PC-9 (cell line): ENCODE measurements around the gene GOLGA1. TPM values are rescaled to one million over a fixed set of nuclear protein-coding genes. Genes with fewer than 3 reads are reported as not detected.
A peak's percentile ranks its signal among the peaks of the same experiment; 100 is the strongest.

Experiments used
- BruUV-seq: library from RNA; stranded (reverse); fragments of 400-500 nt; replicated peaks from 2 replicates; lab custom pipeline; 2021; lab: Mats Ljungman, UMichigan
- CTCF ChIA-PET: fragments of 300-600 bp; sonication (Branson Sonifier 250); formaldehyde crosslinking; loops from one replicate; lab custom pipeline; 2022; ENCODE audit warnings: antibody characterized with exemption; lab: Charles Lee
- POLR2A ChIA-PET: fragments of 300-600 bp; sonication (Branson Sonifier 250); formaldehyde crosslinking; loops from one replicate; lab custom pipeline; 2022; ENCODE audit warnings: antibody characterized with exemption; ENCODE audit not compliant: unreplicated experiment; lab: Charles Lee
- DNase-seq, 2 experiments: peaks; one replicate each; pipeline versions ENCODE4 v3.0.0 to v3.0.0-alpha.2; 2015 to 2022; ENCODE audit warnings: mixed read lengths in 1 of 2
- H2AFZ ChIP-seq: fragments of 200-600 bp; sonication (generic); 2 replicates; pipeline ENCODE4 v1.8.1; 2017; ENCODE audit warnings: antibody characterized with exemption
- H3F3A ChIP-seq: fragments of 200-600 bp; sonication (generic); 2 replicates; pipeline ENCODE4 v1.8.1; 2017; ENCODE audit warnings: antibody characterized with exemption, mild to moderate bottlenecking, low read depth; ENCODE audit not compliant: insufficient read depth
- H3K27ac ChIP-seq: fragments of 200-600 bp; sonication (generic); 2 replicates; pipeline ENCODE4 v1.6.1; 2016; ENCODE audit warnings: mixed run types
- H3K27me3 ChIP-seq: fragments of 200-600 bp; sonication (generic); 2 replicates; pipeline ENCODE4 v1.6.1; 2016; ENCODE audit warnings: low read depth, mixed run types; ENCODE audit not compliant: insufficient read depth
- H3K36me3 ChIP-seq: fragments of 200-600 bp; sonication (generic); 2 replicates; pipeline ENCODE4 v1.6.1; 2016; ENCODE audit warnings: low read depth, mixed run types
- H3K4me1 ChIP-seq: fragments of 200-600 bp; sonication (generic); replicated peaks from 2 replicates; pipeline ENCODE4 v1.6.1; 2016; ENCODE audit warnings: mixed run types; ENCODE audit not compliant: insufficient read depth
- H3K4me2 ChIP-seq: fragments of 200-600 bp; sonication (generic); 2 replicates; pipeline ENCODE4 v1.6.1; 2017; ENCODE audit warnings: mixed run types
- H3K4me3 ChIP-seq: fragments of 200-600 bp; sonication (generic); 2 replicates; pipeline ENCODE4 v1.6.1; 2016; ENCODE audit warnings: mixed run types
- H3K79me2 ChIP-seq: fragments of 200-600 bp; sonication (generic); 2 replicates; pipeline ENCODE4 v1.6.1; 2017; ENCODE audit warnings: low read depth, mixed run types
- H3K9me2 ChIP-seq: fragments of 200-600 bp; sonication (generic); 2 replicates; pipeline ENCODE4 v1.8.1; 2017; ENCODE audit warnings: mild to moderate bottlenecking; ENCODE audit not compliant: insufficient read depth
- H3K9me3 ChIP-seq: fragments of 200-600 bp; sonication (generic); 2 replicates; pipeline ENCODE4 v1.8.1; 2016; ENCODE audit warnings: low read depth; ENCODE audit not compliant: insufficient read depth
- H4K20me1 ChIP-seq: fragments of 200-600 bp; sonication (generic); 2 replicates; pipeline ENCODE4 v1.8.1; 2017; ENCODE audit not compliant: insufficient read depth
- EZH2 ChIP-seq: fragments of 200-600 bp; sonication (generic); IDR thresholded peaks from 2 replicates; pipeline ENCODE4 v1.8.0; 2017; ENCODE audit warnings: antibody characterized with exemption, low read depth
- intact Hi-C: fragments of 100-400 bp; cut with micrococcal nuclease; formaldehyde crosslinking; loops from one replicate; pipeline ENCODE4 v1.10.0; 2022; ENCODE audit not compliant: unreplicated experiment
- total RNA-seq: library from RNA; stranded (reverse); gene quantifications from 2 replicates; pipeline ENCODE4 v1.2.3, GENCODE V29; 2021
- TF ChIP-seq, protein P1 (sequence below): fragments of 200-600 bp; sonication (generic); conservative IDR thresholded peaks from 2 replicates; pipeline ENCODE4 v1.6.1; 2017; ENCODE audit warnings: mixed run types, antibody characterized with exemption, mild to moderate bottlenecking, moderate library complexity

The GOLGA1 gene
- total RNA-seq, 1 experiment from 2014 or later: 23.0 TPM

DNA sequence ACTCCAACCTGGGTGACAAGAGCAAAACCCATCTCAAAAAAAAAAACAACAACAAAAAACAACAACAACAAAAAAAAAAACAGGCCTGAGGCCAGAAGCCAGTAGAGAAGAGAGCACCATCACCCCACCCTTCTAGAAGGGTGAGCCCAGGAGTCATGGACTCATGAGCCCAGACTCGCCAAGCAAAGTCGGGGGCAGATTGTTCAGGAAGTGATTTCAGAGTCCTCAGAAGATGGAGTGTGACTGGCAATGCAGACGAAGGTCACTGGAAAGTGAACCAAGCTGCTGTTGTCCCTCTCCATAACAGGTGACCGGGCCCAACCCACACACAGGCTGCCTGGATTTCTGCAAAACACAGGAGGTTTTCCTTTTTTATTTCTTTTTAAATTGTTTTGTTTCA lies 96.6 kb downstream of the GOLGA1 start:
- no peak for TF ChIP-seq EZH2
- TF ChIP-seq, protein P1, sequence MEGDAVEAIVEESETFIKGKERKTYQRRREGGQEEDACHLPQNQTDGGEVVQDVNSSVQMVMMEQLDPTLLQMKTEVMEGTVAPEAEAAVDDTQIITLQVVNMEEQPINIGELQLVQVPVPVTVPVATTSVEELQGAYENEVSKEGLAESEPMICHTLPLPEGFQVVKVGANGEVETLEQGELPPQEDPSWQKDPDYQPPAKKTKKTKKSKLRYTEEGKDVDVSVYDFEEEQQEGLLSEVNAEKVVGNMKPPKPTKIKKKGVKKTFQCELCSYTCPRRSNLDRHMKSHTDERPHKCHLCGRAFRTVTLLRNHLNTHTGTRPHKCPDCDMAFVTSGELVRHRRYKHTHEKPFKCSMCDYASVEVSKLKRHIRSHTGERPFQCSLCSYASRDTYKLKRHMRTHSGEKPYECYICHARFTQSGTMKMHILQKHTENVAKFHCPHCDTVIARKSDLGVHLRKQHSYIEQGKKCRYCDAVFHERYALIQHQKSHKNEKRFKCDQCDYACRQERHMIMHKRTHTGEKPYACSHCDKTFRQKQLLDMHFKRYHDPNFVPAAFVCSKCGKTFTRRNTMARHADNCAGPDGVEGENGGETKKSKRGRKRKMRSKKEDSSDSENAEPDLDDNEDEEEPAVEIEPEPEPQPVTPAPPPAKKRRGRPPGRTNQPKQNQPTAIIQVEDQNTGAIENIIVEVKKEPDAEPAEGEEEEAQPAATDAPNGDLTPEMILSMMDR: no peak
- Histone ChIP-seq H3K27me3 (no peaks in the 10 kb centered on the region), H3K9me2 (no peaks in the 10 kb centered on the region), H3K4me3 (no peak overlapping the region), H3K79me2 (no peaks in the 10 kb centered on the region), H2AFZ (no peak overlapping the region), H3K4me1 (peaks cover 9% of the 10 kb centered on the region), H3K9me3 (no peaks in the 10 kb centered on the region), H4K20me1 (no peaks in the 10 kb centered on the region), H3K27ac (no peak overlapping the region), H3K4me2 (no peak overlapping the region), H3F3A (no peaks in the 10 kb centered on the region; the same call in 1 of the 2 replicates), H3K36me3 (no peaks in the 10 kb centered on the region)
- DNase-seq: no peak
- intact Hi-C loops: no loop called here
- CTCF ChIA-PET: no interaction called here
- POLR2A ChIA-PET: no interaction called here
- no TSS peak for BruUV-seq

DNA sequence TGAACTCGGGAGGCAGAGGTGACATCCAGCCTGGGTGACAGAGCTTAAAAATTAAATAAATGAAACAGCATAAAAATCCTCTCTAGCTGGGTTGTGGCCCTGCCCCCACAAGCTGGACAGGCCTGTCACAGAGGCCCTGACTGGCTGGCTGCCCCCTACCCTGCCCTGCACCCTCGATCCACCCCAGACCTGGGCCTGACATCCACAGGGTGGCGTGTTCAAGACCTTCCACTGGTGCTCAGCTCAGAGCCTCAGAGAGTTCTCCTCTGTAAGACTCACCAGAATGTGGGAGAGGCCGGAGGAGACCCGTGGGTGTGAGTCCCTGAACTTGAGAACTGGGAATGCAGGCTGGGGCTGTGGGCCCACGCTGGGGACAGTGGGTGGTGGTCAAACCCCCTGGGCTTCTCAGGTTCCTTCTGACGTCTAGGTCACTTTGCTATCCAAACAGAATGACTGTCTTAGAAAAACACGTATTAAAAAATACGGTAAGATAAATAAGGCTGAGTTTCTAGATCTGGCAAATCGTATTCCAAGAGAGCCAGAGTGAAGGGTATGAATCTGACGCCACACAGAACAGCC lies 97.3 kb downstream of the GOLGA1 start:
- H3K36me3 ChIP-seq: no peaks in the 10 kb centered on the region
- no peaks in the 10 kb centered on the region; the same call in 1 of the 2 replicates for H3F3A ChIP-seq
- H3K4me3 ChIP-seq: no peak overlapping the region
- H3K9me3 ChIP-seq: no peaks in the 10 kb centered on the region
- intact Hi-C loops: no loop called here
- no TSS peak for BruUV-seq
- no peaks in the 10 kb centered on the region for H3K9me2 ChIP-seq
- ChIA-PET POLR2A (no interaction called here), CTCF (interaction anchor here (0.6 kb wide), 1 partner anchor 801 kb away, joined by 3 read pairs; no protein-coding TSS in a partner anchor)
- DNase-seq: no peak
- no peaks in the 10 kb centered on the region for H4K20me1 ChIP-seq
- TF ChIP-seq, protein P1: no peak
- TF ChIP-seq EZH2: no peak
- no peak overlapping the region for H3K4me2 ChIP-seq
- no peaks in the 10 kb centered on the region for H3K79me2 ChIP-seq
- H2AFZ ChIP-seq: no peak overlapping the region
- H3K4me1 ChIP-seq: peaks cover 9% of the 10 kb centered on the region
- H3K27ac ChIP-seq: no peak overlapping the region
- H3K27me3 ChIP-seq: no peaks in the 10 kb centered on the region

DNA sequence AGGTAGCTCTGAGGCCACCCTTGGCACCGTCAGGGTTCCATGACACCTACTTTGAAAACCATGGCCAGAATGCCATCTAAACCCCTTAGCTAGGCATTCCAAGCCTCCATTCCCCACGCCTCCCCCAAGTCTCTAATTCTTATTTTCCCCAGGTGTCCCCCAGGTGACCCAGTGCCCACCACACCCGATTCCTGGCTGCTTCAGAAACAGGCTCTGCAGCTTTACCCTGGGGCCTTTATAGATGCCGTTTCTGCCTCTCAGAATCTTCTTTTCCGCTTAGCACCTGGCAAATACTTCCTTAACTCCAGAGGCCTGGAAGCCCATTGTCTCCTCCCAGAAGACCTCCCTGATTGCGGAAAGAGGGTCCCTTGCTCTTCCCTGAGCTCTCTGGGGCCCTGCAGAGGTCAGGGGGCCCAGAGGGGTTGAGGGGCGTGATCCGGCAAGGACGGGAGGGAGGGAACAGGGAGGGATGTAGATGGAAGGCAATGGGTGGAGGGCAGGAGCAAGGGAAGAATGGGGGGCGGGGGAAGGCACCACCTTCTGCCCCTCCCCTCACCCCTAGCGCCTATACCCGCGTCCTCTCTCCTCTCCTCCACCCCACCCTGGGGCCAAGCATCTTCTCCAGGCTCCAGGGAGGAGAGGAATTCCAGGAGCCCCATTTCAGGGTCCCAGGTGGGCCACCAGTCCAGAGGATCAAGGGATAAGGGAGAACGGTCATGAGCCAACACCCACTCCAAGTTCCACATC lies 99.6 kb downstream of the GOLGA1 start:
- no peaks in the 10 kb centered on the region for H3K9me3 ChIP-seq
- DNase-seq: peak in 1 of 2 experiments; percentile 37
- H3K27ac ChIP-seq: no peak overlapping the region
- no TSS peak for BruUV-seq
- no peaks in the 10 kb centered on the region for H3K9me2 ChIP-seq
- H3K36me3 ChIP-seq: no peaks in the 10 kb centered on the region
- intact Hi-C loops: no loop called here
- POLR2A ChIA-PET: no interaction called here
- peaks cover 9% of the 10 kb centered on the region for H3K4me1 ChIP-seq
- H3F3A ChIP-seq: no peaks in the 10 kb centered on the region; the same call in 1 of the 2 replicates
- TF ChIP-seq, protein P1: no peak
- no peak for TF ChIP-seq EZH2
- CTCF ChIA-PET: interaction anchor here (0.7 to 2.0 kb wide), 5 partner anchors 11 to 67 kb away, joined by 3 to 13 read pairs (median 4); partner anchors contain the start of gene WDR38
- no peak overlapping the region for H2AFZ ChIP-seq
- no peaks in the 10 kb centered on the region for H3K79me2 ChIP-seq
- peak overlapping the region; percentile 41; the same call in 1 of the 2 replicates for H3K4me2 ChIP-seq
- H4K20me1 ChIP-seq: no peaks in the 10 kb centered on the region
- H3K4me3 ChIP-seq: no peak overlapping the region
- H3K27me3 ChIP-seq: no peaks in the 10 kb centered on the region
